GM18909 (cell line): ENCODE results near the gene CBLL1.

Source experiments
- ATAC-seq: cut with Tn5 transposase; IDR thresholded peaks from one replicate; pipeline ENCODE4 v1.9.1; 2021; ENCODE audit warnings: mild to moderate bottlenecking; ENCODE audit not compliant: unreplicated experiment, poor library complexity

The CBLL1 gene

DNA sequence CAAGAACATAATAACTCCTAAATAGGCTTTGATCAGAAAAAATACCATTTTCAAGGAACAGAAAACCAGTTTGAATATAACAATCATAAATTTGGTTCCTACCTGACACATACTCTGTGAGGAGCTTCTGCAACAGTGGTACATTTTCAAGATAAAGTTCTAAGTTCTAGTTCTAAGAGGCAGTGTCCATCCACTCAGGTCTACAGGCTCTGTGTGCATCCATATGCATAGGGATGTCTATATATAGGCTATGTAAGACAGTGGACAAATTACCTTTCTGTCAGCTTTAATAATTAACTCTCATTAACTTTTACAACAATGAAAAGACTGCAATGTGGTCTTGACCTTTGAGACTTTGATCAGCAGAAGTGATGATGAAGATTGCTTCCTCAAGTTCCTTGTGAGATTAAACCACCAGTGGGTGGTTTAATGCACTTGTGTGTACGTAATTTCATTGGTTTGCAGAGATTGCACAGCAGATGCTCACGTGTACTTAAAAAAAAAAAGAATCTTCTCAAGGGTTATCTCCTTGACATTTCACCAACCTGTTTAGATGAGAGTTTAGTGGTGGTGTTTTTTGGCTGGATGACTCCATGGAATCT, 59.2 kb downstream of the CBLL1 start, which contains the start of gene SLC26A3:
Gene SLC26A3, minus strand, starts transcription at position 215 of the 602 bp plus-strand sequence. CDS start 8,714 bp downstream, outside the sequence.
- ATAC-seq: no peak

DNA sequence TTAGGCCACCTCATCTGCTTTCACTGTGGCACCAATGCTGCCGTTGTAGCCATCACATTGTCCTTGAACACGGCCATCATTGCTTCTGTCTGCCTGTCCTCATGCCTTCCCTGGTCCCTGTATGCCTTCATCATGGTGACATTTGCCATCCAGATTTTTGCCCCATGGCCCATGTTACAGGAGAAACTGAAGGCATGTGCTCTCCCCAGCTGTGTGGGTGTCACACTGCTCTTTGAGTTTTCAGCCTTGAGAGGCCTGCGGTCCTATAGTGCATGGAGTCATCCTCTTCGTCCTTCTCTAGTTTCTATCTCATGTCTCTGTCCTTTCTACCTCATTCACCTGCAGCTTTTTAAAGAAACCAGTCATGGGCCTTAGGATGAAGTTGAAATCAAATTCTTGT, 65.2 kb downstream of the CBLL1 start:
- ATAC-seq: no peak

DNA sequence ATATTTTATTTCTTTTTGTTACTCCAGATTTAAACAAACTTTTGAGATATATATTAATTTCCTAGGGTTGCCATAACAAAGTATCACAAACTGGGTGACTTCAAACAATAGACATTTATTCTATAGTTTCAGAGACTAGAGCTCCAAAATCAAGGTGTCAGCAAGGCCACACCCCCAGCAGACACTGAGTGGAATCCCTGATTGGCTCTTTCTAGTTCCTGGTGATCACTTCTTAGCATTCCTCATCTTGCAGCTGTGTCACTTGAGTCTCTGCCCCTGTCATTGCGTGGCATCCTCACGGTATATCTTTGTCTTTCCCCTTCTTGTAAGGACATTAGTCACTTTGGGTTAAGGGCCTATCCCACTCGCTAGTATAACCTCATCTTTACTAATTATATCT, 66.7 kb downstream of the CBLL1 start:
- no peak for ATAC-seq
